Endothelial cell of umbilical vein (primary cell): Measurements from ENCODE around the gene POU2AF3.

Source experiments
- CTCF ChIP-seq, 2 donors: IDR thresholded peaks; 1 replicate in 1 of 2; 2 replicates in 1 of 2; pipeline ENCODE4 v1.5.1; 2011; ENCODE audit warnings: low read length in 2 of 2, mild to moderate bottlenecking in 2 of 2, moderate library complexity in 2 of 2, control low read depth in 1 of 2, inconsistent platforms in 1 of 2, low read depth in 1 of 2; ENCODE audit not compliant: insufficient read depth in 1 of 2; ENCODE audit errors: extremely low read depth in 1 of 2
- EZH2 ChIP-seq: IDR thresholded peaks from 2 replicates; pipeline ENCODE4 v1.6.1; 2012; ENCODE audit warnings: borderline replicate concordance, low read depth, mild to moderate bottlenecking, moderate library complexity, low read length, inconsistent platforms; ENCODE audit not compliant: severe bottlenecking
- FOS ChIP-seq: IDR thresholded peaks from 2 replicates; pipeline ENCODE4 v1.6.1; 2011; ENCODE audit warnings: mild to moderate bottlenecking, low read length, moderate library complexity, borderline replicate concordance; ENCODE audit not compliant: insufficient read depth
- GATA2 ChIP-seq: IDR thresholded peaks from 2 replicates; pipeline ENCODE4 v1.7.0; 2011; ENCODE audit warnings: low read depth, mild to moderate bottlenecking, moderate library complexity, mixed read lengths, low read length; ENCODE audit not compliant: insufficient read length, insufficient read depth
- MAX ChIP-seq: IDR thresholded peaks from 2 replicates; pipeline ENCODE4 v1.6.1; 2011; ENCODE audit not compliant: insufficient read depth, insufficient read length
- POLR2A ChIP-seq: IDR thresholded peaks from 2 replicates; pipeline ENCODE4 v1.6.1; 2012; ENCODE audit warnings: low read depth, mild to moderate bottlenecking, control low read depth, low read length
- POLR2AphosphoS5 ChIP-seq: IDR thresholded peaks from 2 replicates; pipeline ENCODE4 v1.6.1; 2012; ENCODE audit warnings: low read depth, mild to moderate bottlenecking, control low read depth, low read length, moderate library complexity; ENCODE audit not compliant: insufficient read depth

- TF ChIP-seq POLR2AphosphoS5 (no peak), CTCF (IDR thresholded peaks at IDR 0.05; ENCODE audit: extremely low read depth in 1 of 2, insufficient read depth in 1 of 2, low read depth in 1 of 2, low read length in 2 of 2) (no peak), POLR2A (no peak), EZH2 (no peak), MAX (no peak), GATA2 (no peak), FOS (no peak)
These were observed 14.3 kb upstream of the POU2AF3 start for GRCh38 chr11:111283945-111284481.
